ENCODE measurements around the gene COL5A3.
"Not testable (repeated sequence)": the region's sequence is repeated elsewhere in the genome, so short reads cannot be mapped to it uniquely, and the experiment has no call there.

COL5A3 gene

DNA sequence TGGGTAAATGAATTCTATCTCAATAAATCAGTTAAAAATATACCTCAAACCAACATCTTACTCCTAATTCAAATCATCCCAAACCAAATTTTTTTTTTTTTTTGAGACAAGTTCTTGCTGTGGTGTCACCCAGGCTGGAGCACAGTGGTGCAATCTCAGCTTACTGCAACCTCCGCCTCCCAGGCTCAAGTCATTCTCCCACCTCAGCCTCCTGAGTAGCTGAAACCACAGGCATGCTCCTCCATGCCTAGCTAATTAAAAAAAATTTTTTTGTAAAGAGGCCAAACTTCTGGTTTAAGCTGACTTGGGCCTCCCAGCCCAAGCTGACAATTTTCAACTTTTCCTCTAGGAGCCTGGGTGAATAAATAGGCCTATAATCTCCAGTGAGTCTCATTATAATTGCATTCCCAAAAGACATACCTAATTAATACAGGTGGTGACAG is 51.9 kb downstream of the COL5A3 start:
- TF ChIP-seq, protein P1, sequence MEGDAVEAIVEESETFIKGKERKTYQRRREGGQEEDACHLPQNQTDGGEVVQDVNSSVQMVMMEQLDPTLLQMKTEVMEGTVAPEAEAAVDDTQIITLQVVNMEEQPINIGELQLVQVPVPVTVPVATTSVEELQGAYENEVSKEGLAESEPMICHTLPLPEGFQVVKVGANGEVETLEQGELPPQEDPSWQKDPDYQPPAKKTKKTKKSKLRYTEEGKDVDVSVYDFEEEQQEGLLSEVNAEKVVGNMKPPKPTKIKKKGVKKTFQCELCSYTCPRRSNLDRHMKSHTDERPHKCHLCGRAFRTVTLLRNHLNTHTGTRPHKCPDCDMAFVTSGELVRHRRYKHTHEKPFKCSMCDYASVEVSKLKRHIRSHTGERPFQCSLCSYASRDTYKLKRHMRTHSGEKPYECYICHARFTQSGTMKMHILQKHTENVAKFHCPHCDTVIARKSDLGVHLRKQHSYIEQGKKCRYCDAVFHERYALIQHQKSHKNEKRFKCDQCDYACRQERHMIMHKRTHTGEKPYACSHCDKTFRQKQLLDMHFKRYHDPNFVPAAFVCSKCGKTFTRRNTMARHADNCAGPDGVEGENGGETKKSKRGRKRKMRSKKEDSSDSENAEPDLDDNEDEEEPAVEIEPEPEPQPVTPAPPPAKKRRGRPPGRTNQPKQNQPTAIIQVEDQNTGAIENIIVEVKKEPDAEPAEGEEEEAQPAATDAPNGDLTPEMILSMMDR (IDR thresholded peaks at IDR 0.05; ENCODE audit: low read length, missing control alignments) = no peak
- peak; percentile 71 for DNase-seq (ENCODE audit: low read depth)

DNA sequence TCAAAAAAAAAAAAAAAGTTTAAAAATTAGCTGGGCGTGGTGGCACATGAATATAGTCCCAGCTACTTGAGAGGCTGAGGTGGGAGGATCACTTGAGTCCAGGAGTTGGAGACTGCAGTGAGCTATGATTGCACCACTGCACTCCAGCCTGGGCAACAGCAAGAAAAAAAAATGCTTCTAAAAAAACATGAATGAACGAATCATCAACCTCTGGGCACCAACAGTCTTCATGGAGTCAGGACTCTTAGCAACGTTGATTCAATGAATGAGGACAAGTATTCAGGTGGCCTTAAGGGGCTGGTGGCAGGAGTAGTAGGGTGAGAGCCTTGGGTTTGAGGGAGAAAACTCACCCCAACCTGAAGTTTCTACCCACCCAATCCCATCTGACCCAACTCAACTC is 53.3 kb downstream of the COL5A3 start:
- TF ChIP-seq, protein P1 (IDR thresholded peaks at IDR 0.05; ENCODE audit: low read length, missing control alignments) = no peak

More for the DNA sequence above, 51.9 kb downstream of the COL5A3 start:
- no peak overlapping the region for H3K4me3 ChIP-seq (replicated peaks; ENCODE audit: low read depth, low read length)

DNA sequence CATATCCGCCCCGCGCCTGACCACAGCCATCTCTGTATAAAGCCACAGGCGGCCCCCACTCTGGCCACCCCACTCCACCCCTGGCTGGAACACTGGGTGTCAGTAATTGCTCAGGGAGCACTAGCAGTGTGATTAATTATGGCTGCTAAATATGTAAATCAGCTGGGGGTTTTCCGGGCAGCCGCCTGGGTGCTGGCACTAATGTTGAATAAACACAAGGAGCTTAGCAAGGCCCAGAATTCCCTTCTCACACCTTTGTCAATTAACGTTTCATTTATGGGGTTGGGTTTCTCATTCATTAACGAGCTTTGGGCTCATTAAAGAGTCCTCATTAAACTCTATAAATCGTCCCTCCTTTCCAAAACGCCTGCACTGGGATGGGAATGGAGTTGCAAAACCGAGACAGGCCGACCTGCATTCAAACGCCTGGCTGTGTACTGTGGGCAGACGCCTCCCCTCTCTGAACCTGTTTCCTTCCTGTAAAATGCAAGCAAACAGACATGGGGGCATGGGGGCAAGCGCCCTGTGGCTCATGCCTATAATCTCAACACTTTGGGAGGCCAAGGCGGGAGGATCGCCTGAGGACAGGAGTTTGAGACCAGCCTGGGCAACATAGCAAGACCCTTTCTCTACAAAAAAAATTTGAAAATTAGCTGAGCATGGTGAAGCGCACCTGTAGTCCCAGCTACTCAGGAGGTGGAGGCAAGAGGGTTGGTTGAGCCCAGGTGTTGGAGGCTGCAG is 56.3 kb downstream of the COL5A3 start:
- no peak for DNase-seq (ENCODE audit: low read depth)
- H3K4me3 ChIP-seq (replicated peaks; ENCODE audit: low read depth, low read length) = no peak overlapping the region
- TF ChIP-seq, protein P1 (IDR thresholded peaks at IDR 0.05; ENCODE audit: low read length, missing control alignments) = no peak

More for the DNA sequence above, 53.3 kb downstream of the COL5A3 start:
- peak; percentile 7 for DNase-seq (ENCODE audit: low read depth)
- H3K4me3 ChIP-seq (replicated peaks; ENCODE audit: low read depth, low read length) = no peak overlapping the region

DNA sequence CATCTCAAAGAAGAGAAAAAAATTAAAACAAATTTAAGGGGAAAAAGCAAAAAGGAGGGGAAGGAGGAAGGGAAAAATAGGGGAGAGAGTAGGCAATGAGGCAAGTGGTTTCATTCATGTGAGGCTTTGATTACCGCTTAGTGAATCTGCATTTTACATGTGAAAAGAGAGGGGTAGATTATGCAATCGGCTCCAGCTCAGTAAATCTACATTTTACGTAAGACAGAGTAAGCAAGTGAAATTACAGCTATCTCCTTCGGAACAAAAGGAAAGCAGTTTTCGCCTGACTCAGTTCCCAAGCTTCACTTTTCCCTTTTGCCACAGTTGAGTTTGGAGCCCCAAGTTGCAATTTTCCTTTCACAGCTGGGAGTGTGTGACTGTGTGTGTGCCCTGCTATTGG is 58.0 kb downstream of the COL5A3 start:
- H3K4me3 ChIP-seq (replicated peaks; ENCODE audit: low read depth, low read length) = no peak overlapping the region
- TF ChIP-seq, protein P1 (IDR thresholded peaks at IDR 0.05; ENCODE audit: low read length, missing control alignments) = no peak
- no peak for DNase-seq (ENCODE audit: low read depth)

DNA sequence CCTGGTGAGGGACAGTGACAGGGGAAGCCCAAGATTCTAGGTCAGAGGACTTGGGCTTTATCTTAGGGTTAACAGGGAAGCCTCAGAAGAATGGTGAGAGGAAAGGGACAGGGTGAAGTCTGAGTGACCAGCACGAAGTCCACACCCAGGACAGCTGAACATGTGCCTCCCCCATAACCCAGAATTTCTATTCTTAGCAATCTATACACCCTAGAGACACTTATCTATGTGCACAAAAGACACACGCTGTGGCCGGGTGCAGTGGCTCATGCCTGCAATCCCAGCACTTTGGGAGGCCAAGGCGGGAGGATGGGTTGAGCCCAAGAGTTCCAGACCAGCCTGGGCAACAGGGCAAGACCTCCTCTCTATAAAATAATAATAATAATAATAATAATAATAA is 62.9 kb downstream of the COL5A3 start:
- TF ChIP-seq, protein P1 (IDR thresholded peaks at IDR 0.05; ENCODE audit: low read length, missing control alignments) = no peak
- DNase-seq (ENCODE audit: low read depth) = no peak
- no peak overlapping the region for H3K4me3 ChIP-seq (replicated peaks; ENCODE audit: low read depth, low read length)

DNA sequence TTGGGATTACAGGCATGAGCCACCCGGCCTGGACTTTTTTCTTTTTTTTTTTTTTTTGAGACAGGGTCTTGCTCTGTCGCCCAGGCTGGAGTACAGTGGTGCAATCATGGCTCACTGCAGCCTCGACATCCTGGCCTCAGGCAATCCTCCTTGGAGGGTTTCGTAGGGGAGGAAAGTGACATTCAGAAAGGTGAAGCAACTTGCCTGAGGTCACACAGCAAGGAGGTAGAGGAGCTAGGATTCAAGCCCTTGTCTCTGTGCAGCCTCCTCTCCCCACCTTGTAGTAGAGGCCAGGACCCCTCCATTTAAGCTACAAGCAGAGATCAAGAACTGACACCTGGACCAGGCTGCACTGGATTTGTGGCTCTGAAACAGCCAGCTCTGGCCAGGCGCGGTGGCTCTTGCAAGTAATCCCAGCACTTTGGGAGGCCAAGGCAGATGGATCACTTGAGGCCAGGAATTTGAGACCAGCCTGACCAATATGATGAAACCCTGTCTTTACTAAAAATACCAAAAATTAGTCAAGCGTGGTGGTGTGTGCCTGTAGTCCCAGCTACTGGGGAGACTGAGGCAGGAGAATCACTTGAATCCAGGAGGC is 63.7 kb downstream of the COL5A3 start:
- DNase-seq (ENCODE audit: low read depth); H3K4me3 ChIP-seq (replicated peaks; ENCODE audit: low read depth, low read length): not testable (repeated sequence)

DNA sequence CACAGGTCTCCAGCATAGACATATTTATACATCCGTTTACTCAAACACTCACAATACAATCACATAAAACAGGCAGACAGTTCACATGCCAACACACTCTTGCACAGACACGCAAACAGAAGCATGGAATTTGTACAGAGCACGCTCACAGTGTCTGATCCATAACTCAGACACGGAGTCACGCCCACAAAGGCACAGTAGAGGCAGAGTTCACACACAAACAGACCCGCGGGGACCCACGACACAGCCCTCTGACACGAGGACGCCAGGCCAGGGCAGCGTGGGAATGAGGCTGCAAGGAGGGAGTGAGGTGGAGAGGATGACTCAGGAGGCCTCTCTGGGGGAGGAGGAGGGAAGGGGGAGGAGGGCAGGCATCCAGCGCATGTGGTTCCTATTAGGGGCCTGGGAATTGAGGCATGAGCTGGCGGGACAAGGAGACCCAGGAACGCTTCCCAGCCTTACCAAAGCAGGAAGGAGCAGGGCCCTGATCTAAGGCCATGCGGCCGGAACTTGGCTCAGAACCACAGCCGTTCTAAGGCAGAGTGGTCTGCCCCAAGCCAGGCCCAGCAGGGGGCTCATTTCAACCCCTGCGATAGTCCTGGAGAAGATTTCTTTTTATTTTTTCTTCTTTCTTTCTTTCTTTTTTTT is 64.9 kb downstream of the COL5A3 start:
- TF ChIP-seq, protein P1 (IDR thresholded peaks at IDR 0.05; ENCODE audit: low read length, missing control alignments) = peak; percentile 25
- DNase-seq (ENCODE audit: low read depth) = peak; percentile 98
- no peak overlapping the region for H3K4me3 ChIP-seq (replicated peaks; ENCODE audit: low read depth, low read length)

Measured in fibroblast of pulmonary artery (primary cell).